ENCODE data around the gene ALK. TPM values are rescaled to one million over a fixed set of nuclear protein-coding genes. Genes with fewer than 3 reads are reported as not detected.
"Not testable (repeated sequence)": the region's sequence is repeated elsewhere in the genome, so short reads cannot be mapped to it uniquely, and the experiment has no call there.

The ALK gene
- total RNA-seq, 1 donor from 2014 or later: not detected

- intact Hi-C loops (cut with micrococcal nuclease): loop anchor here (10.0 kb wide), 1 partner anchor 540 kb away; no protein-coding TSS in a partner anchor
These were observed 76.6 kb downstream of the ALK start for GRCh38 chr2:29844713-29845326.

- intact Hi-C loops (cut with micrococcal nuclease): loop anchor here (2.0 to 10.0 kb wide), 2 partner anchors 537 to 883 kb away; no protein-coding TSS in a partner anchor
These were observed 79.9 kb downstream of the ALK start for GRCh38 chr2:29841386-29842004.

GRCh38 chr2:29839306-29839705 lies 82.1 kb downstream of the ALK start:
- intact Hi-C loops (cut with micrococcal nuclease): no loop called here

GRCh38 chr2:29837925-29838324 lies 83.5 kb downstream of the ALK start:
- intact Hi-C loops (cut with micrococcal nuclease): no loop called here

GRCh38 chr2:29834624-29835023 lies 86.8 kb downstream of the ALK start:
- intact Hi-C loops (cut with micrococcal nuclease): no loop called here

DNA sequence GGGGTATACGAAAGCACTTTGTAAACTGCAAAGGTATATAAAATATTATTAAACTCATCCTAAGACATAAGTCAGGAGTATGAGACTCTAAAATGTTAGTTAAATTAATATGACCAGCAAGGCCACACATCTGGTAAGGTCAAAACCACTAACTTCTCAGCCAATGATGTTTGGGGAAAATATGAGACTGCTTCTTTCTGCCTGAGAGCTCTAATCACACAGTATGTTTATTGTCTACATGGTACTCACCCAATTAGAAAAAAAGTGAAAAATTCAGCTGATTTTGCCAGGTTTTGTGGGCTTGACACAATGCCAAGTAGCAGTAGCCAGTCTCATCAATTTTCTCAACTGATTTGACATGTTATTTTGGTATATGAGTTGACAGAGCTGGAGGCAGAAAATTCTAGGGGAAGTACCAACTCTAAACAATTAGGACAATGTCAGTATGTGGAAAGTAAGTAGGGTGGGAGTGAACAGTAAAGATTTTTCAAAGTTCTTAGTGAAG lies 87.3 kb downstream of the ALK start:
- intact Hi-C loops (cut with micrococcal nuclease): no loop called here

GRCh38 chr2:29831560-29831959 lies 89.8 kb downstream of the ALK start:
- intact Hi-C loops (cut with micrococcal nuclease): no loop called here

DNA sequence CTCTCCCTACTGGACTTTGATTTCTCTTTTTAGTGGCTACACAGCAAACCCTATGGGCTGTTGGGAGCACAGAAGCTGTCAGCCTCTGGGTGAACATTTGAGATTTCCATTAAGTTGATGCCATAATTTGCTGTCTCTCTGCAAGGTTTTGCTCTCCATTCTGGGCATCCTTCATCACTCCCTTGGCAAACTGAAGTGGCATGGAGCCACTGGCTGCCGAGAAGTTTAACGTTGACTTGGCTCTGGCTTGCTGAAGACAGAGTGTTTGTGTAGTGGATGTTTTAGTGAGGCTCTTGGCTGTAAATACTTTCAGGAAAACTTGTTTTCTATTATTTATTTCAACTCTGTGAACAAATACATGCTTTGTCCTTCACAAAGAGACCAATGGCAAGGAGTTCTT lies 91.5 kb downstream of the ALK start:
- intact Hi-C loops (cut with micrococcal nuclease): no loop called here

- intact Hi-C loops (cut with micrococcal nuclease): not testable (repeated sequence)
These were observed 97.2 kb downstream of the ALK start for GRCh38 chr2:29824145-29824544.

- intact Hi-C loops (cut with micrococcal nuclease): no loop called here
These were observed 99.8 kb downstream of the ALK start for GRCh38 chr2:29821591-29821990.

- intact Hi-C loops (cut with micrococcal nuclease): no loop called here
These were observed 101.8 kb downstream of the ALK start for GRCh38 chr2:29819570-29819969.

DNA sequence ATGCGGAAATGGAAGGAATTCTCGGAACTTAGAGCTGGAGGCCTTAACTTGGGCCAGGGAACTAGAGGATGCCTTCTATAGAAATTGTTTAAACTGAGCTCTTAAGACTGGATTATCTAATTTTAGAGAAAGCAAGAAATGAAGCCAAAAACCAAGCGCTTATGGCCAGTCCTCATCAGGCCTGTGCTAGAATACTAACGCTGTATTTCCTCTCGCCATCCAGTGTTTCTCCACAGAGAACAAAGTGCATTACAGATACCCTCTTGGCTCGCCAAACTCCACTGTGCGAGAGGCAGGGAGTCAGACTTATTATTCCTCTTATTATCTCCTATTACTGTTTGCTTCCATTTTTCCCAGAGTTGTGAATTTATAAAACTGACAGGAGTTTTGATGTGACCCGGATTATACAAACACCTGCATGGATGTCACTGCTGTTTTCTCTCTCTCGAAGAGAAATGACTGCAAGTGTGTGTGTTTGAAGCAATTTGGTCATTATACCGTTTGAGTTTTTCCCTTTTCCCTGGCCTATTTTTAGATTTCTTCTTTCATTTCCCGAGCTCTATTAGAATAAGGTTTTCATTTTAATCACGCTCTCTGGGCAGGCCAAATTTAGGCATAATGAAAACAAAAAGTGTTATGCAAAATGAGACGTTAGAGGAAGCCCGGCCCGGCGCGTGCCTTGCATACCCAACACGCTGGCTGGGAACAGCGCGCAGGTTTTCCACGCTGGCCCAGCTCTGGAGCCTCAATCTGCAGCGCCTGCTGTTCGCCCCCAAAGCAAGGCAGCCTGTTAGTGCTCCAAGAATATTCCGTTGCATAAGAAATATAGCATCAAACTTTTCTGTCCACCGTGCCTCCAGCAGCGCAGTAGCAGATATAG lies 103.3 kb downstream of the ALK start:
- intact Hi-C loops (cut with micrococcal nuclease): no loop called here

DNA sequence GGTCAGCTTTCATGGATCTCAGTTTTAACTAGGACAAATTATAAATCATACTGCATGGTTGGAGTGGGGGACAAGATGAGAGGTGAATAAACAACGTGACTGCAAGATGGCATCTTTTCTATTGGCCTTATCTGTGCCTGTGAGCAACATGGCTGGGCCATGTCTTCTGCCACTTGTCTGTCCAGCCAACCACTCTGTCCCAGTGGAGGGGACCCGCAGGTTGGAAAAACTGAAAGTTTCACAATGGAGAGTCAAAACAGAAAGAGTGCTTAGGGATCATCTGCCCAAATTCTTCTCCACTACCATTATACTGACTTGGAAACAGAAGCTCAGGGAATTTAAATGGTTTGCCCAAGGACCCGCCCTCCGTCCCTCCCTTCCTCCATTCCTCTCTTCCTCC lies 104.1 kb downstream of the ALK start:
- intact Hi-C loops (cut with micrococcal nuclease): no loop called here

DNA sequence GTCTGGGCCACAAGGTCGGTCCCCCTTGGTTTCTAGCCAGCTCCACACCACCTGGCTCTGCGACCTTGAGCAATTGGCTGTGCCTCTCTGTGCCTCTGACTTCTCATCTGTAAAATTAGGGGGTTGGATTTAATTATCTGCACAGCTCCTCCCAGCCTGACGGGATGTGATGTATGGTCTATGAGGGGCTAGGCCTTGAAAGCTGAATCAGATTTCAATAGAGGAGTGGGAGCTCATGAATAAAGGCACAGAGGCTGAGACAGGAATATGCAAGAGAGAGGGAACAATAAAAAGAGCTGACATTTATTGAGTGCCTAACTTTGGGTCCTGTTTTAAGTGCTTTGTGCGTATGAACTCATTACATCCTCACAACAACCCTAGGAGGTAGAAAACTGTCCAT lies 104.7 kb downstream of the ALK start:
- intact Hi-C loops (cut with micrococcal nuclease): no loop called here

- intact Hi-C loops (cut with micrococcal nuclease): no loop called here
These were observed 110.0 kb downstream of the ALK start for GRCh38 chr2:29811378-29811777.

DNA sequence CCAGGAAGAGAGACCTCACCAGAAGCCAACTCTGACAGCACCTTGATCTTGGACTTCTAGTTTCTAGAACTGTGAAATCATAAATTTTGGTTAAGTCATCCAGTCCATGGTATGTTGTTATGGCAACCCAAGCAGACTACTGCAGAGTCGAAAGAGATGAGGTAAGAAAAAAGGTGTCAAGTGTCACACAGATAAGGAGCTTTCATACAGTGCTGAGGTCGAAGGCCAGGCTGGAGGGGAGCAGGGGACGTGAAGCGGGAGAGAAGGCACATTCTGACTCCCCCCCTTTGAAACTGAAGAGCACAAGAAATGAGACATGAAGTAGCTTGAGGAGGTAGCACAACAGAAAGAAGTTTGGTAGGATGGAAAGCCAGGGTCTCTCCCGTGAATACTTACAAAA lies 110.4 kb downstream of the ALK start:
- intact Hi-C loops (cut with micrococcal nuclease): no loop called here

DNA sequence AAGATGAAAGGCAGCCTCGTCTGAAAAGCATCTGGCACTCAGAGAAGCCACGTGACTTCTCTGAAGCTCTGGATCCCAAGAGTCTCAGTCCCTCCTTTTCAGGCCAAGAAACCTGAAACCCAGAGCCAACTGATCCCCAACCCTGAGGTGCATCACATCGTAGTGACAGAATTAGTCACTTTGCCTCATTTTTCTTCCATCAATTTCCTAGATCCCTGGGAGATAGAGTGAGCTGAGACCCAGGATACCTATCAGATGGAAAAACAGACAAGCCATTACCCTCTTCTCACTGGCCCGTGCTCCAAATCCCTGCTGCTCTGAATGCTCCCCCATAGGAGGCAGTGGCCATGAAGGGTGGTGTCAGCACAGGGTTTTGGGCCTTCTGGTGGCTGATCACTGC lies 113.1 kb downstream of the ALK start:
- intact Hi-C loops (cut with micrococcal nuclease): no loop called here

DNA sequence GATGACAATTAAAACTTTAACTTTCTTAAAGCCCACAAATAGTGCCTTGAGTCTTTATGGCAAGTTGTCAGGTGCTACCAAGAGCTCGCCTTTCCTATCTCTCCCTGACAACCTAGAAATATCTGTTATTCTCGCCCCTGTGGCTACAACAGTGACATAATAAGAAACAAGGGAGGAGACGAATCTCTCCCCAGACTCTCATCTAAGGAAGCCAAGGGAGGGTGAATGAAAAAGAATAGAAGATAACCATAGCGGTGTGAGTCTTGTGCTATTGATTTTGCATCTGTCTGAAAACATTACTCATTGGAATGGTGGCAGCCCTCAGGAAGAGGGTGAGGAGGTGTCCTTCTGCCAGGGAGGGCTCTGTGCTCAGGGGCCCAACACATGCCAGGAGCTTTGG lies 114.3 kb downstream of the ALK start:
- intact Hi-C loops (cut with micrococcal nuclease): no loop called here

DNA sequence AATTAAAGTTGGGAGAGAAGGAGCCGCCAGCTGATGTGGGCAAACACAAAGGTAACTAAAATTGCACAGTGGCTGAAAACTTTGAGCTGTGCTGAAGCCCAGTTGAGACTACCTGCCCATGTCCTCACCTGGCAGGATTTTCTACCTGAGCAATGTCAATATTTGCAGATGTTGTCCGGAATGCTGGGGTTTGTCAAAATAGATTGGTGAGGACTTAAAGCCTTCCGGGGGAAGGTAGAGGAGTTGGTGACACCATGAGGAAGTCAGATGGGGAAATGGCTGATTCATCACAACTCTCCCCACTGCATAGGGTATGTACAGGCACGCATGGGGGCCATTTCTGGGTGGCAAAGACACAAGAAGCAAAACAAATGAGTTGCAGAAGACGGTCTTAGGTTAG lies 114.9 kb downstream of the ALK start:
- intact Hi-C loops (cut with micrococcal nuclease): no loop called here

DNA sequence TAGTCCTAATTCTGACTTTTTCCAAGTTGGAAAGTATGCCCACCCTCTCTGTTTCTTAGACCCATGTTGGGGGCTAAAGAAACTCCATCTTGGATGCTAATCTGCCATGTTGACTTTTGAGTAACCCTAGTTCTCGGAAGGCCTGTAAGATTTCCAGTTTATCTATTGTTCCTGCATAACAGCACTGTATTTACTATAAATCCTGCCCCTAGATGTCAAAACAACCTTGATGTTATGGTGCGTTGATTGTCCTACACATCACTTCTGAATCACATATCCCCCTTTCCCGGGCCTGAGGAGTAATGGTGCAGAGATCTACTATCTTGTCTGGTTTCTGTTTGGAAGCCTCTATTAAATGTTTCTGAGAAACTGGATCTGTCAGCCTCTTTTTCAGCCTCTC lies 116.7 kb downstream of the ALK start:
- intact Hi-C loops (cut with micrococcal nuclease): no loop called here

DNA sequence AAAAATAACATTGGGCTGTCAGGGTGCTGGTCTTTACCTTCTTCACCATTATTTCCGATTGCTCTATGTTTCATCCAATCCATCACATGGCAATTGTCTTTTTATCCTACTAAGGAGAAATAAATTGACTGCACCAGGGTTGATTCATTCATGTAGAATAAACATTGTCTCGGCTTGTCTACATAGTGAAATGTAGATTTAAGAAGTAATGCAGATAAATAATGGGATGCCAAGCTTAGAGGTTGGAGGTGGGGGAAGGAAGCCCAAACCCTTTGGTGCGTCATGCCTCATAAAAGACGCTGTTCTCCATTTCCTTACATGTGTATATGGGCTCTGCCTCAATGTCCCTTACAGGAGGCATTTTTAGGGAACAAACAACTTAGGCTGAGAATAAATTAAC lies 117.8 kb downstream of the ALK start:
- intact Hi-C loops (cut with micrococcal nuclease): no loop called here

- intact Hi-C loops (cut with micrococcal nuclease): no loop called here
These were observed 118.4 kb downstream of the ALK start for GRCh38 chr2:29802986-29803385.
